Fibroblast of upper back skin (primary cell): Measurements from ENCODE around the gene CYP4B1.
"Not testable (repeated sequence)": the region's sequence is repeated elsewhere in the genome, so short reads cannot be mapped to it uniquely, and the experiment has no call there.

Experiments used
- DNase-seq: peaks from one replicate; pipeline ENCODE4 v3.0.0-alpha.2; 2013

CYP4B1 gene

DNA sequence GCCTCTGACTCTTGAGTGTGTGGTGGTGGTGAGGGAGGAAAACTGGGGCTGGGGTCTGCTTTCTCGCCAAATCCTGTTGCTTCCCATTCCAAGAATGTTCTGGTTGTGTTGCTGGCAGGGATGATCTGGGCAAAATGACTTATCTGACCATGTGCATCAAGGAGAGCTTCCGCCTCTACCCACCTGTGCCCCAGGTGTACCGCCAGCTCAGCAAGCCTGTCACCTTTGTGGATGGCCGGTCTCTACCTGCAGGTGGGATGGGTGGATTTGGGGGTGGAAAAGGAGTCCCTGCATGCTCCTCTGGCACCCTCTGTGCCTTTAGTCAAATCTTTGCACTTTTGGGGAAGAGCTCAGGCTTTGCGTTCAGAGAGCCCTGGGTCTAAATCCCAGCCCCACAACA is 18.1 kb downstream of the CYP4B1 start:
- DNase-seq = no peak

DNA sequence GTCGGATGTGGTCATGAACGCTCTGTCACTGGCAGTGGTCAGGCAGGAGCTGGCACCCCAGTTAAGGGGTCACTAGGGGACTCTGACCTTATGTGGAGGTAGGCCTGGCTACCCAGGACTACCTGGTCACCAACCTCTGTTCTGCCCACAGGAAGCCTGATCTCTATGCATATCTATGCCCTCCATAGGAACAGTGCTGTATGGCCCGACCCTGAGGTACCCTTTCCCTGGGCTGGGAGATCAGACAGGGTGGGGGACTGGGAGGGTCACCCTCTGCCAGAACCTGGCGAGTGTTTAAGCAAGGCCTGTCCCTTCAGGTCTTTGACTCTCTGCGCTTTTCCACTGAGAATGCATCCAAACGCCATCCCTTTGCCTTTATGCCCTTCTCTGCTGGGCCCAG is 19.0 kb downstream of the CYP4B1 start:
- no peak for DNase-seq

DNA sequence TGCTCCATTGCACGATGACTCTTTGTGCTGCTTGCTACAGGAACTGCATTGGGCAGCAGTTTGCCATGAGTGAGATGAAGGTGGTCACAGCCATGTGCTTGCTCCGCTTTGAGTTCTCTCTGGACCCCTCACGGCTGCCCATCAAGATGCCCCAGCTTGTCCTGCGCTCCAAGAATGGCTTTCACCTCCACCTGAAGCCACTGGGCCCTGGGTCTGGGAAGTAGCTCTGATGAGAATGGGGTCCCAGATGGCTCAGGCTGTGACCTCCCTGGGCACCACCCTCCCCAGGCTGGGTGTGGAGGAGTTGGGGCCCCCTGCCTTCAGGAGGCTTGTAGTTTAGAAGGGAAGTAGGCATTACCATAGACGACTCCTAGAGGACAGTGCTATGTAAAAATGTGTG is 19.7 kb downstream of the CYP4B1 start:
- no peak for DNase-seq

DNA sequence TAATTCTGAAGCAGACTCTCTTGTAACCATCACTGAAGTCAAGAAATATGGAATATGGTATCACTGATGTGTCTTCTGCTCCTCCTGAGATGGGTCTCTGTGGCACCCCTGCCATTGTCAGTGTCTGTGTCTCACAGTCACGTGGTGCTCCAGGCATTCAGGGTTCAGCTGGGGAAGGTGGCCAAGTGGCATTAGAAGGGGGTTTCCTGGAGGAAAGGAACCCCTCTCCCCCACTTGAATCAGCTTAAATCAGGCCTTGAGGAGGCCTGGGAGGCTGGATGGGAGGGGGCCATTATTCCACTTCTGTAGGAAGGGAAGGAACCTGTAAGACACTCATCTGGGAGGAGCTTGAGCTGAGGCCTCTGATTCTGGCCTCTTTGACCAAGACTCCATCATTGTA is 20.5 kb downstream of the CYP4B1 start:
- DNase-seq = no peak

DNA sequence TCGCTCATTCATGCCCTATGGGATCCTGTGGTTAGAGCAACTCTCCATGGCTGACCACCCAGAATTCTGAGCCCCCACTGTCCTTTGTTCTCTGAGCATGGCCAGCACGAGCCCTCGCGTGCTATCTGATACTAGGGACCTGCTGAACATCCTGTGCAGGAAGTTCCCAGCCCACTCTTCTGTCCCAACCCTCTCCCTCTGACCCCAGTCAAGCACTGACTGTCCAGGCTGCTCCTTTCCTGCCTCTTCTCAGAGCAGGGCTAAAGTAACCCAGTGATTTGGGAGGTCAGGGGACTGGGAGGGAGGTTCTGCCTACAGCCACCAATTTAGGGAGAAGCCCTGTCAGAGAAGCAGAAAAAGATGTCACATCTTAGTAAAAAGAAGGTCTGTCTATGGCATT is 21.2 kb downstream of the CYP4B1 start:
- DNase-seq = no peak

DNA sequence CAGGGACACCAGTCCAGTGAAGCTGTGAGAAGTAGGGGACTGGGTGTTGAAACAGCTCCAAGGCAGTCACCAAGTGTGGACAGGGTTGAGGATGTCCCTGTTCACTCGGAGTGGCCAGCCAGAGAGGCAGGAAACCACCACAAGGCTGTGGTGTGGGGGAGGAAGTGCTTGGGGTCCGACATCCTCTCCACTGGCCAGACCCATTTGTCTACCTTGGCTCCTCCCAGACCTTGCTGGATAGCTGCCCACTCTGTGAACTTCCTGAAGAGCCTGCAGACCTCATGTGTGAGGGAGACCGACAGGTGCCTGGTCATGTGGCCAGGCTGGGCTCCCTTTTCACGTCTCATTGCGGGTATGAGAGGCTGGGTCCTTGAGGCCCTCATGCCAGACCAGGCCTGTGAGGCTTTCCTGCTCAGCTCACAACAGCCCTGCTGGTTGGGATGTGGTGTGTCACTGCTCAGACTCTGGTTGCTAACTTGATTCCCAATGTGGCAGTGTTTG is 21.8 kb downstream of the CYP4B1 start:
- DNase-seq = no peak

DNA sequence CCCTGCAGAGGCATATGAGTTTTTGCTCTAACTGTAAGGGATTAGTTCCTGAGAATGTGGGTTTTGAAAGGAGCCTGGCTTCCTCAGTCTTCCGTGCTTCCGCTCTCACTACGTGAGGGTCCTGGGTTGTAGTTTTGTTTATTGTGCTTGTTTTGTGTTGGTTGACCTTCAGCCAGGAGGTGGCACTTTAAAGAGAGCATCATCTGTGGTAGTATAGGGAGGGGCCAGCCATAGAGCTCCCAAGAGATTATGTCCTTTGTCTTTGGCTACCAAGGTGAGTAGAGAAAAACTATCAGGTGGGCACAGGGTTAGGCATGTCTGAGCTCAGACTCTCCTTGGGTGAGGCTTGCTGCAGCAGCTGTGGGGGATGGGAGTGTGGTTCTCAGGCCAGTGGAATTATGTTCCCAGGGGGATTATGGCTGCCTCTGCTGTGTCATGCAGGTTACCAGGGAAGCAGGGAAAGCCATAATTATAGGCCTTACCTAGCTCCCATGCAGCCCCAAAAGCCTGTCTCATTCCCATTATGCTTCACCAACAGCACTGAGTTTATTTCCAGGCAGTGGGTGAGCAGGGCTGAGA is 23.5 kb downstream of the CYP4B1 start:
- no peak for DNase-seq

DNA sequence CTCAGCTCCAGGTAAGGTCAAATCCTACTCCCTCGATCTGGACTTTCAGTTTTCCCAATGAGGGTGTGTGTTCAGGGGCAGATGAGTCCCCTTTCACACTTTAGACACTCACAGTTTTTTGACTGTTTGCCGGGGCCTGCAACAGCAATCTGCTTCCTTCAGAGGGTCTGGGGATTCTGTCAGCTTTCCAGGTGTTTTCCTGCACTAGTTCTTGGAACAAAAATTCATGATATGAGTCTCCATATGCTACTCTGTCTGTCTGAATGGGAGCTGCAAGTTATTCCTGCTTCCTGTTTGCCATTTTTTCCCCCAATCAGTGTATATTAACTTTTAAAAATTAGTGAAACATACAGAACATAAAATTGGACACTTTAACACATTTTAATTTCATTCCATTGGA is 24.3 kb downstream of the CYP4B1 start:
- DNase-seq = no peak

DNA sequence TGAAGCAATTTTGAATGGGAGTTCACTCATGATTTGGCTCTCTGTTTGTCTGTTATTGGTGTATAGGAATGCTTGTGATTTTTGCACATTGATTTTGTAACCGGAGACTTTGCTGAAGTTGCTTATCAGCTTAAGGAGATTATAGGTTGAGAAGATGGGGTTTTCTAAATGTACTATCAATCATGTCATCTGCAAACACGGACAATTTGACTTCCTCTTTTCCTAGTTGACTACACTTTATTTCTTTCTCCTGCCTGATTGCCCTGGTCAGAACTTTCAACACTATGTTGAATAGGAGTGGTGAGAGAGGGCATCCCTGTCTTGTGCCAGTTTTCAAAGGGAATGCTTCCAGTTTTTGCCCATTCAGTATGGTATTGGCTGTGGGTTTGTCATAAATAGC is 28.0 kb downstream of the CYP4B1 start:
- not testable (repeated sequence) for DNase-seq

DNA sequence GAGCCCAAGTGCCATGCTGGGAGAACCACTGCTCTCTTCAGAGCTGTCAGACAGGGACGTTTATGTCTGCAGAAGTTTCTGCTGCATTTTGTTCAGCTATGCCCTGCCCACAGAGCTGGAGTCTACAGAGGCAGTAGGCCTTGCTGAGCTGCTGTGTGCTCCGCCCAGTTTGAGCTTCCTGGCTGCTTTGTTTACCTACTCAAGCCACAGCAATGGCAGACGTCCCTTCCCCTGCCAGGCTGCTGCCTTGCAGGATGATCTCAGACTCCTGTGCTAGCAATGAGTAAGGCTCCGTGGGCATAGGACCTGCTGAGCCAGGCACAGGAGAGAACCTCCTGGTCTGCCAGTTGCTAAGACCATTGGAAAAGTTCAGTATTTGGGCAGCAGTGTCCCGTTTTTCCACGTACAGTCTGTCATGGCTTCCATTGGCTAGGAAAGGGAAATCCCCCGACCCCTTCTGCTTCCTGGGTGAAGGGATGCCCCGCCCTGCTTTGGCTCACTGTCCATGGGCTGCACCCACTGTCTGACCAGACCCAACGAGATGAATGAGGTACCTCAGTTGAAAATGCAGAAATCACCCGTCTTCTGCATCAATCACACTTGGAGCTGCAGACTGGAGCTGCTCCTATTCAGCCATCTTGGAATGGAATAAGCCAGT is 31.9 kb downstream of the CYP4B1 start:
- DNase-seq = no peak

DNA sequence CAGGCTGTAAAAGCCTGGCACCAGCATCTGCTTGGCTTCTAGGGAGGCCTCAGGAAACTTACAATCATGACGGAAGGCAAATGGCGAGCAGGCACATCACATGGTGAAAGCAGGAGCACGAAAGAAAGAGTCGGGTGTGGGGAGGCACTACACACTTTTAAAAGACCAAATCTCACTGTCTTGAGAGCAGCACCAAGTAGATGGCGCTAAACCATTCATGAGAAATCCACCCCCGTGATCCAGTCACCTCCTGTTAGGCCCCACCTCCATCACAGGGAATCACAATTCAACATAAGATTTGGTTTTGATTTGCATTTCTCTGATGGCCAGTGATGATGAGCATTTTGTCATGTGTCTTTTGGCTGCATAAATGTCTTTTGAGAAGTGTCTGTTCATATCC is 36.6 kb downstream of the CYP4B1 start:
- DNase-seq = not testable (repeated sequence)

DNA sequence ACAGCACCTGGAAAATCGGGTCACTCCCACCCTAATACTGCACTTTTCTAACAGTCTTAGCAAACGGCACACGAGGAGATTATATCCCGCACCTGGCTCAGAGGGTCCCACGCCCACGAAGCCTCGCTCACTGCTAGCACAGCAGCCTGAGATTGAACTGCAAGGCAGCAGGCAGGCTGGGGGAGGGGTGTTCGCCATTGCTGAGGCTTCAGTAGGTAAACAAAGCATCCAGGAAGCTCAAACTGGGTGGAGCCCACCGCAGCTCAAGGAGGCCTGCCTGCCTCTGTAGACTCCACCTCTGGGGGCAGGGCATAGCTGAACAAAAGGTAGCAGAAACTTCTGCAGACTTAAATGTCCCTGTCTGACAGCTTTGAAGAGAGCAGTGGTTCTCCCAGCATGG is 47.5 kb downstream of the CYP4B1 start:
- not testable (repeated sequence) for DNase-seq

DNA sequence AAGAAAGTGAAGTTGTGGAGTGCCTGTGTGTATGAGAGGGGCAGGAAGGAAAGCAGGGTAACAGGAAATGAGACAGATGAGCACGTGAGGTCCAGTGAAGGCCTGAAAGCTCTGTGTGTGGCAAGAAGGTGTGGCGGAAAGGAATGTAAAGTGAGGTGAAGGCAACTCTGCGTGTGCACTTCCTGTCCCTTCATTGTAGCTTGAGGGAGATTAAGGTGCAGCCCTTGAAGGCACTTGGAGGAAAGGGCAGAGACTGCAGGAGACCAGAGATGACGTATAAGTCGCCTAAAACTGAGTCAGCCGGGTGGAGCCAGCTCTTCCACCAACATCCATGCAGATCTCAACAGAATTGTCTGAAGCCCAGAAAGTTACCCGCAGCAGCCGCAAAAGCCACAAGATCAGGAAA is 58.8 kb downstream of the CYP4B1 start:
- DNase-seq = not testable (repeated sequence)

DNA sequence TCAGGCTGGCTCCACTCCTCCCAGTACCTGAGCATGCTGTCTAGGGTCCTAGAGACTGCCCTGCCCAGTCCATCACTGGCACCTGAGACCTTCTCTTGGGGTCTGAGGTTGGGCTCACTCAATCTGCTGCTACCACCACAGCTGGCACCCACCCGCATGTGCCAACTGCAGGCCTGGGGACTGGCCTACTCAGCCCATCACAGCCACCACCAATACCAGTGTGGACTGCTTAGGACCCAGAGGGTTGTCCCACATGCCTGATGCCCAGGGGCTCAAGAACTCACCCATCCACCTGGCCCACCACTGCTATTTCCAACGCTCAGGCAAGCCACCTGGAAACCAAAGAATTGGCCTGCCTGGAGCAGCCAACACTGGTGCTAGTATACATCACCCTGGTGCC is 63.5 kb downstream of the CYP4B1 start:
- DNase-seq = no peak
